Inflammatory macrophage (primary cell): ENCODE data around the gene LTBP2.

Source experiments
- DNase-seq, 2 donors: peaks; one replicate each; pipeline ENCODE4 v3.0.0-alpha.2; 2020 to 2022

LTBP2 gene

GRCh38 chr14:74504874-74505720, 106.9 kb downstream of the LTBP2 start:
- DNase-seq: no peak

DNA sequence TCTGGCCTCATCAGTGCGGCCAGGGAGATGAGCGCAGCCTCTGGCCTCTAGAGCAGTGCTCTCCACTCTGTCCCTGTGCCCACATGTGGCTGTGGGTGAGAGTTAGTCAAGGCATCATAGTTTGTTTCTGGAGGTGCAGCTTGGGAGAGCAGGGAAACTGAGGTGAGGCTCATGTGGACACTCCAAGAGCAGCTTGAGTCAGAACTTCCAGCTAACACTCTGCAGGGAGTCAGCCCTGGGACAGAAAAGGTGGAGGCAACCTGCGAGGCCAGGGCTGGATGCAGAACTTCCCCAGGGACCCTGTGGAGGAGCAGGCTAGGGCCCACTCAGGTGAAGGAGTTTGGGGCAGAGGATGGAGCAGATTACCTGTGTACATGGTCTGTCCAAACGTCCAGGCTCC, 107.6 kb downstream of the LTBP2 start:
- DNase-seq: no peak

DNA sequence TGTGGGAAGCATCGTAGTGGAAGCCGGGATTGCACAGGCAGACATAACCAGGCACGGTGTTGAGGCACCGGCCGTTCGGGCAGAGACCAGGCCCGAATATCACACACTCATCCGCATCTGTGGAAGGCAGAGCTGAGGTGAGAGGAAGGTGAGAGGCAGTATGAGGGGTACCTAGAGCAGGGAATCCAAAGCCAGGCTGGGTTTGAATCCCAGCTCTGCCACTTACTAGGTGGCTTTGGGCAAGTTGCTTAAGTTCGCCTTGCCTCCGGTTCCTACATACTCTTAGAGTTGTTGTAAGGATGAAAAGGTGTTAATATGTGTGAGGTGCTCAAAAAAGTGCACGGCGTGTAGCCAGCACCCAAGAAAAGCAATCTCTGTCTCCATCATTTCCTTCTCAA, 108.1 kb downstream of the LTBP2 start:
- no peak for DNase-seq

DNA sequence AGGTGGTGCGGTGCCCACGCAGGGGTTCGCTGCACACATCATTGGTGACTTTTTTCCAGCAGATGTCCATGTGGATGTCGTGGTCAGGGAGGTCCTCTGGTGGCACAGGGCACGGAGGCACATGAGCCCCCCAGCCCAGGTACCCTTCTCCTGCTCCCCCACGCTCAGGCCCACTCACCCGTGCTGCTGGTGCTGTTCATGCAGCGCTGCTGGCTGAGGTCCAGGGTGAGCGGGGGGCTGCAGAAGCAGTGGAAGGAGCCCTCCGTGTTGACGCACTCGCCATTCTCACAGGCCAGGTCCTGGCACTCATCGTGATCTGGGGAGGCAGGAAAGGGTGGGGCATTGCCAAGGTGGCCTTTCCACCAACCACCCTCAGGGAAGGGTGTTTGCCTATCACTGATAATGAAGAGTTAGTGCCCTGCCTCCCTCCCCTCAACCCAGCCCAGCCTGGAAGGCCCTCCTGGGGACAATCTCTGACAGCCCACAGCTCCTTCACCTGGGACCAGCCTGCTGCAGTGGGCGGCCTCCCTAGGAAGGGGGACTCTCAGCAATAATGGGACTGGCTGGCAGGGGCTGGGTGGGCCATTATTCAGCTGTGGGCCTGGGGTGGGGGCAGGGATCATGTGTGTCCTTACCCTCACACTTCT, 108.6 kb downstream of the LTBP2 start:
- no peak for DNase-seq

DNA sequence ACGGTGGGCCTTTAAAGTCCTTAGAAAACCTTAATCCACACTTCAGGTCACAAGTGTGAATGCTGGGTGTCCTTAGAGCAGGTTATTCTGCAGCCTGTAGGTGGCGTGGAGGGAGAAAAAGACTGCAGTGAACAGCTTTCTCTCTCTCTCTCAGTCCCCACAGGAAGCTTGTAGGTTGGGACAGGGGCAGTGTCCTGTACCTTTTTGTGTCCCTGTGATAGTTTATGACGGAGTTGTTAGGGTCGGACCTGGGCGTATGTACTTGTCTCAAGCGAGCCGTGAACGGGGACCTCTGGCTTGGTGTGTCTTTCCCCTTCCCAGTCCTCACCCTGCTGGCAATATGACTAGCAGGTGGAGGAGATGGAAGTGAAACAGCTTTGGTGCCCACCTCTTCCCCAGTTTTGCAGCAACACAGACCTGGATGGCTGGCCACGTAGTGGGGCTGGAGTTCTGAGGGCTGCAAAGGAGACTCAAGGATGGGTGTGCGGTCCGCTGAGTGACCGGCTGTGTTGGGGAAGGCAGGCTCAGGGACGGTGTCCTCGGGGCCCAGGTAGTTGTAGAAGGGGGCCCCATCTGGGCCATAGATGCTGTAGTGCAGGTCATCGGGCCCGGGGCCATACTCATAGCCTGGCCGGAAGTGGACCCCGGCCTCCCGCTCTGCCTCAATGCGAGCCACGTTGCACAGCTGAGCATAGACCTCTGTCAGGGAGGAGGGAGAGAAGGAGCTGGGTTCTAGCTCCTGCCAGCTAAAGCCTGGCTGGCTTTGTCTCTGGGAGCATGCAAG, 109.6 kb downstream of the LTBP2 start:
- peak; percentile 25 to 34 for DNase-seq

GRCh38 chr14:74501691-74502090, 110.3 kb downstream of the LTBP2 start:
- DNase-seq: no peak

DNA sequence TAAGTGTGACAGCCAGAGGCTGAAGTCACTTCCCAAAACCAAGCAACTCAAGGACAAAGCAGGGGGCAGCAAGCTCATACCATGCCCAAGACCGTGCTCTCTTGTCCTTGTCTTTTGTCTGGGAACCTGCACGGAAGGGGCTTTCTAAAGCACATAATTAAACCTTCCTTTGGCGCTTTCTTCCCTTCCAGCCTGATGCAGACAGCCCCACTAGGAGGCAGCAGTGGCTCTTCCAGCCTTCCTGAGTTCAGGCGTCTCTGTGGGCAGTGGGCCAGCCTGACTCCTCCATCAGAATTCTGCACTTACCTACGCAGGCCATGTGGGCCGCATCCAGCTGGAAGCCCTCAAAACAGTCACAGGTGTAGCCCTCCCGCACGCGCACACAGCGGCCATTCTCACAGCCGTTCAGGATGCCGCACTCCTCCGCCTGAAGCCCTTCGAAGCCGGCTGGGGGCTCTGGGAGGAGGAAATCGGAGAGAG, 110.9 kb downstream of the LTBP2 start:
- peak in 1 of 2 donors; percentile 17 for DNase-seq

GRCh38 chr14:74500417-74501134, 111.5 kb downstream of the LTBP2 start:
- no peak for DNase-seq

DNA sequence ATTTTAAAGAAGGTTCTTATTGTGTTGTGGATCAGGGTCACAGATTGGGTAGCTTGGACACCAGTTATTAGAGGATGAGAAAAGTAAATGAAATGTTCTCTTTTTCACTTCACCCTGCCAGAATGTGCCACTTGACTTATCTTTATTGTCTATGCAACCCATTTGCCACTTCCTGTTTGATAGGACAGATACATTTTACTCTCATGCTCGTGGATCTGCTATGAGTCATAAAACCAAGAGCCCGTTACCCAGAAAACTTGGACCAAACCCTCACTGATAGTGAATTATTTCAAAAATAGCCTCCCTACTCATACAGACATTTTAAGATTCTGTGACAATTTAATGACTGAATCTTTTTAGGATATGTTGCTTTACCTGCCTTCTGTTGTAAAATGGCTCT, 116.7 kb downstream of the LTBP2 start:
- DNase-seq: no peak

DNA sequence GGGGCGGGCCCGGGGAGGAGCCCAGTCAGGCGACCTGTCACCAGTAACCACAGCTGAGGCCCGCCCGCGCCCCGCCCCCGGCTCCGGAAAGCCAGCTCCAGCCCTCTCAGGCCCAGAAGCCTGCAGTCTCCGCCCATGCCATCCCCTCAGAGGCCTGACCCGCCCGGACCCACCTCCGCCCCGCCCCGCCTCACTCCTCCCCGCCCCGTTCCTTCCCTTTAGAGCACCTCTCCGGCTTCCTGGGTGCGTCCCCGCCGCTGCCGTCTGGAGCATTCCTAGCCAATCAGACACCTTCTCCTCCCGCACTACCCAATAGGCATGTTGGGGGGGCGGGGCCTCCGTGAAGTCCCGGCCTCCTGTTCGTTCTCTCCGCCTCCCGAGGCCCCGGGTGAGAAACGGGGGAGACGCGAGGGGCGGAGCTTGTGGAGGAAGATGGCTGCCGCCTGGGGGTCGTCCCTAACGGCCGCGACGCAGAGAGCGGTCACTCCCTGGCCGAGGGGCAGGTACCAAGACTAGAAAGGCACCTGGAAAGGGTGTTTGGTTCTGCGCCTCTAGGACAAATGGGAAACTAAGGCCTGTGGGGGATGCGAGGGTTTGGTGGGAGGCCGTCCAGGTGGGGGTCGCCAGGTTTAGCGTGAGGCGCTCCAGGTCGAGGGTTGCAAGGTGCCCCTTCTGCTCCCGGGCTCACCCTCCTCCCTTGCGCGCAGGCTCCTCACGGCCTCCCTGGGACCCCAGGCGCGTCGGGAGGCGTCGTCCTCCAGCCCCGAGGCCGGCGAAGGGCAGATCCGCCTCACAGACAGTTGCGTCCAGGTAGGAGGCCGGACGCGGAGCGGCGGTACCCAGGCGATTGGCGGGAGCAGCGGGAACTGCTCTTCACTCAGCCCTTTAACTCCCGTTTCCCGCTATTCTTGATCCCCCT, 118.4 kb downstream of the LTBP2 start, which contains the start of gene ISCA2:
Gene ISCA2, plus strand, starts transcription at position 423 of the 919 bp plus-strand sequence. Its CDS starts 10 bp downstream, at position 433.
- DNase-seq: peak; percentile 99

- peak in 1 of 2 donors; percentile 41 for DNase-seq
Measured at GRCh38 chr14:74492776-74493342, 119.2 kb downstream of the LTBP2 start, which contains the start of gene NPC2. TSS of gene NPC2 (minus strand) at chr14:74493305. CDS start at chr14:74493274, 31 bp downstream.

- peak; percentile 75 for DNase-seq
Measured at GRCh38 chr14:74491956-74492775, 119.9 kb downstream of the LTBP2 start.

GRCh38 chr14:74490486-74490885, 121.6 kb downstream of the LTBP2 start:
- DNase-seq: peak; percentile 24 to 61

DNA sequence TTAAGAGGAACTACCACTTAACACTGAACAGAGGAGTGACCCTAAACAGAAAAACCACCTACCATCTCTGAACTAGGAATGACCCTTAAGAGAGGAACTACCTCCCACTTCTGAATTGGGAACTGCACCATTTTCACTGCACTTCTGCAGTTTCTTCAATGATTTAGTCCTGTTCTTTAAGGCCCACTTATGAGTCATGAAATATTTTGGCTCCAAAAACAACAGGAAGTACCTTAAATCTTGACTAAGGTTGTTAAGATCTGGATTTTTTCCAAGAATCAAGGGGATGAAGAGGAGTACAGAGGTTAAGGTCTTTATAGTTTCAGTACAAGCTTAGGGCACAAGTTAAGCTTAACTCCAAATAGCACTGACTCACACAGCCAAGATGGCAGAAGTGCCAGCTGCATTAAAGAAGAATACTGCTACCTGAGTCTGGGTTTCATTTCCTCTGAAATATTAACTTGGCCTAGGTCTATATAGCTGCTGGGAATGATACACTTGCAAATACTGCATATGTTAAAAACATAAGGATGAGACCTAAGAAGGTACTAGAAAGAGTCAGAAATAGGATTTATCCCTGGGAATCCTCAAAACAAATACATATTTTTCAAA, 123.1 kb downstream of the LTBP2 start:
- peak; percentile 93 to 97 for DNase-seq

DNA sequence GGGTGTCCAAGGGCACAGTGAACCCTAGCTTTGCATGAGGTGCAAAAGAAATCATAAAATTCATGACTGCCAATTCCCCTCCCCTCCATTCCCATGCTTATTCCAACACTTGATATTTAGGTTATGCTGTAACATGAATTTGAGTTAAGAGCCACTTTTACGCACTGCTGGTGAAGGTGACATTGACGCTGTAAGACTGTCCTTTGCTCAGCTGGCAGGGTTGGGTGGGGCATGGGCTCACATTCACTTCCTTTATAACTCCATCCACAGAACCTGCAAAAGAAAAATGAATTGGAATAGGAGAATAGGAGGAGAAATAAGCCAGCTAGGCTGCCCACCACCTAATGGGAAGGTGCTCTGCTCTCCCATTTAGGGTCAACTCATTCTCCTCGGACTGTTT, 125.9 kb downstream of the LTBP2 start:
- no peak for DNase-seq

DNA sequence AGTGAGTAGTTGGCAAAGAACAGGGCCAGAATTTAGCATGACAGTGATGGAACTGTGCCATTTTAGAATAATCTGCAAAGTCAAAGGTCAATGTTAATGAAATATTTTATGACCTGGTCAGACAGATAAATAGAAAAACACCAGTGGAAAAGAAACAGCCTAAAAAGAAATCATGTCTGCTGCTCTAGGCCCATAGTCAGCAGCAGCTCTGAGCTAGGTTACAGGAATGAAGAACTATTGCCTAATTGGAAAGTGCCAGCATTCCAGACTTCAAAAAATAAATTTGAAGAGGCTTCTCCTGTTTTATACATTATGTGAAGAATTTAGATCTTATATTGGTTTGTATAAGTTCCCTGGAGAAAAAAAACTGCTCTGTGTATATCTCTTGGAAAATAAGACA, 128.7 kb downstream of the LTBP2 start:
- DNase-seq: no peak

GRCh38 chr14:74482571-74482970, 129.5 kb downstream of the LTBP2 start:
- no peak for DNase-seq

GRCh38 chr14:74480046-74480445, 132.0 kb downstream of the LTBP2 start:
- DNase-seq: no peak

- DNase-seq: no peak
Measured at GRCh38 chr14:74478996-74479635, 132.9 kb downstream of the LTBP2 start.
